ENCODE measurements around the gene ST6GALNAC3.
"Not testable (repeated sequence)": the region's sequence is repeated elsewhere in the genome, so short reads cannot be mapped to it uniquely, and the experiment has no call there.

ST6GALNAC3 gene

GRCh38 chr1:76074321-76075187 lies at the start of gene ST6GALNAC3:
Gene ST6GALNAC3 (plus strand): TSS chr1:76074746.
- in situ Hi-C loops (cut with MboI; ENCODE audit: low pct_unique_long_range_greater_than_20kb, low sequenced_read_pairs): no loop called here
- DNase-seq: no peak

GRCh38 chr1:76027341-76027740 lies 47.2 kb upstream of the ST6GALNAC3 start:
- DNase-seq: no peak
- in situ Hi-C loops (cut with MboI; ENCODE audit: low pct_unique_long_range_greater_than_20kb, low sequenced_read_pairs): no loop called here

GRCh38 chr1:76029331-76029730 lies 45.2 kb upstream of the ST6GALNAC3 start:
- in situ Hi-C loops (cut with MboI; ENCODE audit: low pct_unique_long_range_greater_than_20kb, low sequenced_read_pairs): no loop called here

GRCh38 chr1:76031496-76031895 lies 43.0 kb upstream of the ST6GALNAC3 start:
- DNase-seq: no peak
- in situ Hi-C loops (cut with MboI; ENCODE audit: low pct_unique_long_range_greater_than_20kb, low sequenced_read_pairs): no loop called here

More at GRCh38 chr1:76029331-76029730, 45.2 kb upstream of the ST6GALNAC3 start:
- no peak for DNase-seq

GRCh38 chr1:76033800-76034475 lies 40.6 kb upstream of the ST6GALNAC3 start:
- no peak for DNase-seq
- in situ Hi-C loops (cut with MboI; ENCODE audit: low pct_unique_long_range_greater_than_20kb, low sequenced_read_pairs): no loop called here

GRCh38 chr1:76035053-76035452 lies 39.5 kb upstream of the ST6GALNAC3 start:
- DNase-seq: no peak
- in situ Hi-C loops (cut with MboI; ENCODE audit: low pct_unique_long_range_greater_than_20kb, low sequenced_read_pairs): no loop called here

- no peak for DNase-seq
- in situ Hi-C loops (cut with MboI; ENCODE audit: low pct_unique_long_range_greater_than_20kb, low sequenced_read_pairs): no loop called here
Observed at GRCh38 chr1:76037324-76037723, 37.2 kb upstream of the ST6GALNAC3 start.

- DNase-seq: no peak
- in situ Hi-C loops (cut with MboI; ENCODE audit: low pct_unique_long_range_greater_than_20kb, low sequenced_read_pairs): no loop called here
Observed at GRCh38 chr1:76038287-76039004, 36.1 kb upstream of the ST6GALNAC3 start.

GRCh38 chr1:76046149-76046548 lies 28.4 kb upstream of the ST6GALNAC3 start:
- DNase-seq: no peak
- in situ Hi-C loops (cut with MboI; ENCODE audit: low pct_unique_long_range_greater_than_20kb, low sequenced_read_pairs): no loop called here

GRCh38 chr1:76048219-76048618 lies 26.3 kb upstream of the ST6GALNAC3 start:
- in situ Hi-C loops (cut with MboI; ENCODE audit: low pct_unique_long_range_greater_than_20kb, low sequenced_read_pairs): no loop called here
- no peak for DNase-seq

GRCh38 chr1:76048926-76049325 lies 25.6 kb upstream of the ST6GALNAC3 start:
- in situ Hi-C loops (cut with MboI; ENCODE audit: low pct_unique_long_range_greater_than_20kb, low sequenced_read_pairs): no loop called here
- no peak for DNase-seq

- in situ Hi-C loops (cut with MboI; ENCODE audit: low pct_unique_long_range_greater_than_20kb, low sequenced_read_pairs): no loop called here
Observed at GRCh38 chr1:76049498-76049897, 25.0 kb upstream of the ST6GALNAC3 start.

GRCh38 chr1:76050073-76050472 lies 24.5 kb upstream of the ST6GALNAC3 start:
- DNase-seq; in situ Hi-C loops (cut with MboI; ENCODE audit: low pct_unique_long_range_greater_than_20kb, low sequenced_read_pairs): not testable (repeated sequence)

More at GRCh38 chr1:76049498-76049897, 25.0 kb upstream of the ST6GALNAC3 start:
- DNase-seq: no peak

GRCh38 chr1:76053021-76053420 lies 21.5 kb upstream of the ST6GALNAC3 start:
- DNase-seq: no peak
- in situ Hi-C loops (cut with MboI; ENCODE audit: low pct_unique_long_range_greater_than_20kb, low sequenced_read_pairs): no loop called here

- DNase-seq: no peak
- in situ Hi-C loops (cut with MboI; ENCODE audit: low pct_unique_long_range_greater_than_20kb, low sequenced_read_pairs): no loop called here
Observed at GRCh38 chr1:76054359-76054758, 20.2 kb upstream of the ST6GALNAC3 start.

- DNase-seq: no peak
- in situ Hi-C loops (cut with MboI; ENCODE audit: low pct_unique_long_range_greater_than_20kb, low sequenced_read_pairs): no loop called here
Observed at GRCh38 chr1:76055987-76056386, 18.6 kb upstream of the ST6GALNAC3 start.

GRCh38 chr1:76059451-76059850 lies 15.1 kb upstream of the ST6GALNAC3 start:
- no peak for DNase-seq
- in situ Hi-C loops (cut with MboI; ENCODE audit: low pct_unique_long_range_greater_than_20kb, low sequenced_read_pairs): no loop called here

GRCh38 chr1:76065270-76065669 lies 9.3 kb upstream of the ST6GALNAC3 start:
- DNase-seq: no peak
- in situ Hi-C loops (cut with MboI; ENCODE audit: low pct_unique_long_range_greater_than_20kb, low sequenced_read_pairs): no loop called here

GRCh38 chr1:76066394-76066793 lies 8.2 kb upstream of the ST6GALNAC3 start:
- in situ Hi-C loops (cut with MboI; ENCODE audit: low pct_unique_long_range_greater_than_20kb, low sequenced_read_pairs): no loop called here
- no peak for DNase-seq

GRCh38 chr1:76068542-76068941 lies 6.0 kb upstream of the ST6GALNAC3 start:
- DNase-seq: no peak
- in situ Hi-C loops (cut with MboI; ENCODE audit: low pct_unique_long_range_greater_than_20kb, low sequenced_read_pairs): no loop called here
